HG03342 (cell line): Measurements from ENCODE around the gene AZU1.

ENCODE experiments used
- ATAC-seq: cut with Tn5 transposase; IDR thresholded peaks from one replicate; pipeline ENCODE4 v1.9.1; 2021; ENCODE audit warnings: mild to moderate bottlenecking, moderate library complexity; ENCODE audit not compliant: unreplicated experiment

AZU1 gene

DNA sequence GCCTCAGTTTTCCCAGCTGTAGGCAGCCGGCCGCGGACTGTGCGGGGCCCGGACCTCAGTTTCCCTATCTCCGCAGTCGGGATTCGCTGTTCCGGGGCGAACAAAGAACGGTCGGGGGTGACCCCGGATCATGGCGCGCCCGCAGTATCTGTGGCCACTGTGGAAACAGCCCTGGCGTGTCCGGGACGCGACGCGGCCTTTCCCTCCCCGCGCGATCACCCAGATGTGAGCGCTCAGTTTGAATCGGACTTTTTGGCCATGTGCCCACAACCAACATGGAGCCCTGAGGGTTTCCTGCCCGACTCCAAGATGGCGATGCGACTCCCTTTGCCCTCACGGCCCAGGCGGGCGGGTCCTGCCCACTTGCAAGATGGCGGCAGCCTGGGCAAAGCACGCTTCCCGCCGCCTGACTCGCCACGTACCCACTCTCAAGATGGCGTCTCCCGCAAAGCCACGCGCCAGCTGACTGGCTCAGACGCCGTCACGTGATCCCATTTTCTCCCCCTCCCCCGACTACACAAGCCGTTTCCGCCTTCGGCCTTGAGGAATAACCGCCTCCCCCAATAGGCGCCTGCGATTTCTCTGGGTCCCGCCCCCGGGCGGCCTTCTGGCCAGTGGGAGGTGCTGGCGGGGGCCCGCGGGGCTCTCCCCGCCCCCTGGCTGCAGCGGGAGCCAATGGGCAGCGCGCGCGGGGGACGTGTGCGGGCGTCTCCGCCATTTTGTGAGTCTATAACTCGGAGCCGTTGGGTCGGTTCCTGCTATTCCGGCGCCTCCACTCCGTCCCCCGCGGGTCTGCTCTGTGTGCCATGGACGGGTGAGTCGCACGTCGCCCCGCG is 30.7 kb upstream of the AZU1 start, which contains the start of gene PTBP1:
PTBP1 (plus strand) TSS at position 761 of the 836 bp plus-strand sequence; CDS start at position 807, 46 bp downstream.
- ATAC-seq = peak; percentile 77

DNA sequence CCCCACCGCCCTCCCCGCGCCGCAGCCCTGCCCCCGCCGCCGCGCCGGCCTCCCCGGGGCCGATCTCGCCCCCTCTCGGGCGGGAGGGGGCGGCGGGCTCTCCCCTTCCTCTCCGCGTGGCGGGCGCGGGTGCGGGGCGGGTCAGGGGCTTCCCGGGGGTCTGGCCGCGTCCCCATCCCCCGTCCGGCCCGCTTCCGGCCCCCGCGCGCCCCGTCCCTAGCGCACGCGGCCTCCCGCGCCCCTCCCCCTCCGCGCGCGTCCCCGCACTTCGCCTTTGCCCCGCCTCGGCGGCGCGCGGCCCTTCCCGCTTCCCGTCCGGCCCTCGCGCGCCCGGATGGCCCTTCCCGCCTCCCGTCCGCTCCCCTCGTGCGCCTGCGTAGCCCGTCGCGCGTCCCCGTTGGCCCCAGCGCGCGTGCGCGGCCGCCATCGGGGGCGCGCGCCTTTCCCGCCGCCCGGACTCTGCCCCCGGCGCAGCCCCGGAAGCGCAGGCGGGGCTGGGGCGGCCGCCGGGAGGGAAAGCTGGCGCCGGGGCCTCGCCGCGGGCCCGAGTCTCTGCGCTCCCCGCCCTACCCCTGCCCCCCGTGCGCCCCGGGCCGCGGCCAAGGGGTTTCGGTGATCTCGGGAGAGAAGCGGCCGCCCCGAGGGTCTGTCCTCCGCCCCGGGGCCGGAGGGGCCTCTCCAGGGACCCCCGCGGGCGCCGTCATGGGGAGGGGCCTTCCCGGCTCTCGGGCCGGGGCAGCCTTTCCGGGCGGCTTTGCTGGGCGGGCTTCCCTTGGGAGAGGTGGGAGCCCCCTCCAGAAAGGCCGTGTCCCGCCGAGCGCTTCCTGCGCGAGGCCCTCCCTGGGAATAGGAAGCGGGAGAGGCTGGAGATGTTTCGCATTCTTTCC is 29.9 kb upstream of the AZU1 start:
- peak; percentile 35 for ATAC-seq

DNA sequence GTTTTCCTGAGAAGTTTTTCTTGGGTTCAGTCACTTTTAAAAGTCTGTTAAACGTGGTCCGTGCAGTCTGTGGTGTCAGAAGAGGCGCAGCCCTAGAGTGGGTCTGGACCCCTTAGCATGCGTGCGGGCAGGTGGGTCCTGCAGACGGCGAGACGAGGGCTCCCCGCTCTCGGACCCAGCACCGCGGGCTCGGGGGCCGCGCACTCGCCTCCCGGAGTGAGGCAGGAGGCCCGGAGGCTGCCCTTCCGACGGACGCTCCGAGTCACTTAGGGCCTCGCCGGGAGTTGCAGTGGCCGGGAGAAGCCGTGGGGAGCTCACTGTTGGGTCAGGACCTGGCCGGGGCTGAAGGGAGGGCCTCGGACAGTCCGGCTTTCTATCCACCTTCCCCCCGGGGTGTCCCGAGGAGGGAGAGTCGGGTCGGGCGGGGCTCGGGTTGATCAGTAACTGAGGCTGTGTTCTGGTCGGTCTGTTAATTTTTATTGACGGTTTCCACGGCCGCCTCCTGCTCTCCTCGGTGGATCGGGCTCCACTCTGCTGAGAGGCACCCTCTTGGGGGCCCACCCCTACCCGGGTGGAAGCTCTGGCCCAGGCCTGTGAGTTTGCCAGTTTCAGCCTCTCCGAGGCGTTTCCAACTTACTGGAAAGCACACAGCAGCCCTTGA is 29.1 kb upstream of the AZU1 start:
- no peak for ATAC-seq

DNA sequence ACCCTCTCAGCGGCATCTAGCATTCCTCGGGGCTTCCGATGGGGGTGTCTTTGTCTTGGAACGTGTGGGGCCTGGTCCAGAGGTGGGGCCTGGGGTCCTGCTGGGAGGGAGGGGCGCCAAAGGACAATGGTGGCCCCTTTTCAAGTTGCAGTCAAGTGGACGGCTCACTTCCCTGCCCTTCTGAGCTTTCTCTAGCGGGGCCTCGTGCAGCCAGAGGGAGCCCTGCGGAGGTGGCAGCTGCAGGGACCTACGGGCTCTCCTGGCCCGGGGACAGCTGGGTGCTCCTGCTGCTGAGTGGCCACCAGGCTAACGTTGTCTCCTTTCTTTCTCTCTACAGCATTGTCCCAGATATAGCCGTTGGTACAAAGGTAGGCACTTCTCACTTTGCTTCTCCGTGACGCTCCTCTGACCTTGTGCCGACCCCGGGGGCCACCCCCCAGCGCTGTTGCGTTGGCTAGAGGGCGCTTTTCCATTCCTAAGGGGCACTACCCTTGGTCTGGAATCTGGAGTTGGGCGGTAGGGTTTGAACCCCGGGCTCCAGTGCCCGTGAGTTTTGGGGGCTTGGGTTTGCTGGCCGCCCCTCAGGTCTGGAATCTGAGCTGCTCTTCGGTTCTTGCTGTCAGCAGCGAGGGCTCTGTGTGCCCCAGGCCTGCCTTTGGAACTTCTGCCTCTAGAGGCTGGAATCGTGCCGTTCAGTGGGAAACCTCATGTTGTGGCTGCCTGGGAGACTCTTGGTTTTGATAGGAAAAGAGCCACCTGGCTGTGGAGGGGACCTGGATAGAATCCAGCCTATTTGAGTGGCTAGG is 28.4 kb upstream of the AZU1 start:
- no peak for ATAC-seq

DNA sequence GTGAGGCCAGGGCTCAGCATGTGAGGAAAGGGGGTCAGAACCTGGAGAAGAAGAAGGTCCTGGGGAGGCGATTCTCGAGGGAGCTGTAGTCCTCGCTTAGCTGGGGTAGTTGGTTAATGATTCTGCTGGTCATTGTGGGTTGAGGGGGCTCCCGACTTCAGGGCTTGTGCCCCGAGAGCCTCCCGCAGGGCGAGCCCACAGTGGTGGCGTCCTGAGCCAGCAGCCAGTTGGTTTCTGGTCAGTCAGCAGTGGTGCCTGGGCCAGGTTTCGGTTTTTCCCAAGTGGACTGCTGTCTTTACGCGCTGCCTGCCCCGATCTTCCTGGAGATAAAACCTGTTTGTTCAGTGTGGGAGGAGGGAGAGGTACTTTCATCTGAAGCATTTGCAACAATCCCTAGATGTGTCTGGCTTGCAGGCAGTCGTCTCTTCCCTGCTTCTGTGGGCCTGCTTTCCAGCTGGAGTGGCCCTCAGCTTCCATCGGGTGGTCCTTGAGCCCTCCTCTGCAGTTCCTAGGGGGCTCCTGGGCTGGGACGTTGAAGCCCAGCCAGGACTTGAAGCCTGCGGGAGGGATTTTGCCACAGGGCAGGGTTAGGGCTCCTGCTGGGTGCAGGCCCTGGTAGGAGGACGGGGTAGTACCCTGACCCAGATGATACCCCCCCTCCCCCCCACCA is 27.1 kb upstream of the AZU1 start:
- ATAC-seq = no peak

DNA sequence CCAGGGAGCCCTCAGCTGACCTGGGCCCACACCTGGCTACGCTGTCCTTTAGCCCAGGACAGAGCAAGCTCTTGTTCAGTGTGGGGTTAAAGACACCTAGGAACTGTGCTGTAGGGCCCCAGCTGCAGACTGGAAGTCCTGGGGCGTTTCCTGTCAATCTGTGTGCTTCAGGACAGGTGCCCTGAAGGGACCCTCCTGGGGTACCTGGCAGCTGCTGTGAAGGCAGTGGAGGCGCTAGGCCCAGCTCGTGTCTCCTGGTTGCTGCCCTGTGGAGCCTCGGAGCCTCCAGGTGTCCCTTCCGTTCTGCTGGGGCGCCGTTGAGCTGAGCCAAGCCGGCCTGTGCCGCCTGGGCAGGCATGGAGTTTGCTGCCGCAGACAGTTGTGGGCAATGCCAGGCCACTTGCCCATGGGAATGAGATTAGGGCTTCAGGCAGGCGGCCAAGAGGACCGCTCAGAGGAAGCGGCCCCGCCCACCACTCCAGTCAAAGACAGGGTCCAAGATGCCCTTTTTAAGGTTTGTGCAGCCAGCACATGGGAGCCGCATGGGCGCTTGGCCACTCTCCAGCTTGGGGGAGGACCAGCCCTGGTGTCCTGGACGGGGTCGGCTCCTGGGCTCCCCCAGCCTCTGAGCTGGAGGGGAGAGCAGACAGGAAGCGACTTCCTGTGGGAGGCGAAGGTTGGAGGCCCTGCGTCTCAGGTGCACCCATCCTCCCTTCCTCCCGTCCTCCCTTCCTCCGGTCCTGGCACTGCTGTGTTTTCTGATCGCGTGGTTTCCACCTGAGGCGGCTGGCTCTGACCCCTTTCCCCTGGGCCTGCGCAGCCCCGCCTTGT is 26.4 kb upstream of the AZU1 start:
- no peak for ATAC-seq

DNA sequence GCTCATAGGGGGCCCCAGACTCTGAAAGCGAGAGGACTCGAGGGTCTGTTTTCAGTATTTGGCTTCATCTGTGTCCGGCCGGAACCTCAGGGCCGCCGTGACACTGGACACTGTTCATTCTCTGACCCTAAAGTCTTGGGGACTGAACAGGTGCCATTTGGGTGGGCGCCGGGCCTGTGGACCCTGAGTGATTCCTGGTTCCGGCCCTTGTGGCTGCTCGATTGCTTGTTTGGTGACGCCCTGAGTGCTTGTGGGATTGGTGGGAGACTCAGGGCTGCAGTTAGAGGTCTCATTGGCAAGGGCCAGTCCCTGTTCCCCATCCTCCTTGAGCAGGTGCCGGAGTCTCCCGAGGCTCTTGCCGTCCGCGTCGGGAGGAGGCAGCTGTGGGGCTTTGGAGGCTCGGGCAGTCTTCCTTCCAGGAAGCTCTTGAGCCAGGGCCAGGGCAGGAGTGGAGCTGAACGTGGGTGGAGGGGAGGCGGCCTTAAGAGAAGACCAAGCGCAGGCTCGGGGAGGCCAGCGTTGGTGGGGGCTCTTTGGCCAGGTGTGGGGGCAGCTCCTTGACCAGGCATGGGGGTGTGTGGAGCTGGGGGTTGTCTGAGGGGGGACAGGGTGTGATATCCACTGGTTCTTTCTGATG is 25.7 kb upstream of the AZU1 start:
- ATAC-seq = no peak

DNA sequence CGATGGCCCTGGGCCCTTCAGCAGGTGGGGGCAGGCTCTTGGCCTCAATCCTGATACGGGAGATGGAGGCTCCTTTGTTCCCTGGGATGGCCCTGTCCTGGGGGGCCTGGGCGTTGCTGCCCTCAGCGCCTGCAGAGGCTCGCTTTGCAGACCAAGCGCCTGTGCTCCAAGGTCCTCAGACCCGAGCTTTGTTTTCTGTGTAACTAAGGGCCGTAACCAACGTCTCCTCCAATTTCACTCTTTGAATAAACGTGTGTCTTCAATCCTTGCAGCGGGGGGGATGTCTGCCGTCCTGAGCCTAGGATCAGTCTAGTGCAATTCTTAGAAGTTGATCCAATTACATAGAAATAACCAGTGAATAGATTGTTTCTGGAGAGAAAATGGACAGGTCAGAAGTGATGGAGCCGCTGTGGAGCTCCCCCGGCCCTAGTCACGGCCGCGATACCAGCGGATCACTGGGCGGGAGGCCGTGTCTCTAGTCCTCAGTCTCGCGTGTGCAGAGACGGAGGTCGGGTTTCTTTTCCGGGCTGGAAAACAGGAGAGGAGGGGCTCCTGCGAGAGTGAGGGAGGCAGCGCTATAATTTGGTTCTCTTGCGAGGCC is 25.0 kb upstream of the AZU1 start:
- ATAC-seq = no peak

DNA sequence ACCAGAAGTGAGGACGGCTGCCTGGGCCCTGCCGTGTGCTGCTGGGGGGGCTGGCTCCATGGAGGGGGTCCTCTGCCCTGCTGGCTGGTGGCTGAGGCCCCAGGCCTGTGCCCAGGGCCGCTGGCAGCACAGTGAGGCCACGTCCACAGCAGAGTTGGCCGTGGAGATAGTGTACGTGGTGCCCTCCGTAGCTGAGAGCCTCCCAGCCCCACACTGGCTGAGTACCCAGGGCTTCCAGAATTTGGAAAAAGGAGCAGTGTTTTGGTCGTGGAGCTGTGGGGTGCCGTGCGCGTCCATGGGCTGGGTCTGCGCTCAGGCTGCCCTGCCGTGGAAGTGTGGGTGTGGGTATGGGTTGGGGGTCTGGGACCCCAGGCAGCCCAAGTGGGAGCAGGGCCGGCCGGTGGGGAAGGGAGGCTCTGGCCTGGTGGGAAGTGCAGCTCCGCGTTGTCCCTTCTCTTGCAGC is 24.5 kb upstream of the AZU1 start:
- ATAC-seq = no peak

DNA sequence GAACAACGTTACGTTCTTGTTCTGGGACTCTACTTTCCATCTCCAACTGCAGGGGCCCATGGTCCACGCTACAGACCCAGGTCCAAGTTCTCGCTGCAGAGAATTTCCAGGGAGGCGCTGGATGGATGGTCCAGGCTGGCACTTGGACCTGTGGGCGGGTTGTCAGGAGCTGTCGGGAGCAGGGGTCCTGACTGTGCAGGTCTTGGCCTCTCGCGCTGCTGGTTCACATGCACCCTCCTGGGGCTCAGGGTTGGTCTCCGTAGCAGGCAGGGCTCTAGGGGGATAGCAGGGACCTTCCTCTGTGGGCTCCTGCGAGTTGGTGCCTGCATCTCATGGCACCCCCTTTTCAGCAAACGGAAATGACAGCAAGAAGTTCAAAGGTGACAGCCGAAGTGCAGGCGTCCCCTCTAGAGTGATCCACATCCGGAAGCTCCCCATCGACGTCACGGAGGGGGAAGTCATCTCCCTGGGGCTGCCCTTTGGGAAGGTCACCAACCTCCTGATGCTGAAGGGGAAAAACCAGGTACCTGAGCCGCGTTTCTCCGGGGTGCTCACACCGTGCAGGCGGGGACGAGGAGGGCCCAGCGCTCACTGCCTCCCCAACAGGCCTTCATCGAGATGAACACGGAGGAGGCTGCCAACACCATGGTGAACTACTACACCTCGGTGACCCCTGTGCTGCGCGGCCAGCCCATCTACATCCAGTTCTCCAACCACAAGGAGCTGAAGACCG is 23.8 kb upstream of the AZU1 start:
- no peak for ATAC-seq

DNA sequence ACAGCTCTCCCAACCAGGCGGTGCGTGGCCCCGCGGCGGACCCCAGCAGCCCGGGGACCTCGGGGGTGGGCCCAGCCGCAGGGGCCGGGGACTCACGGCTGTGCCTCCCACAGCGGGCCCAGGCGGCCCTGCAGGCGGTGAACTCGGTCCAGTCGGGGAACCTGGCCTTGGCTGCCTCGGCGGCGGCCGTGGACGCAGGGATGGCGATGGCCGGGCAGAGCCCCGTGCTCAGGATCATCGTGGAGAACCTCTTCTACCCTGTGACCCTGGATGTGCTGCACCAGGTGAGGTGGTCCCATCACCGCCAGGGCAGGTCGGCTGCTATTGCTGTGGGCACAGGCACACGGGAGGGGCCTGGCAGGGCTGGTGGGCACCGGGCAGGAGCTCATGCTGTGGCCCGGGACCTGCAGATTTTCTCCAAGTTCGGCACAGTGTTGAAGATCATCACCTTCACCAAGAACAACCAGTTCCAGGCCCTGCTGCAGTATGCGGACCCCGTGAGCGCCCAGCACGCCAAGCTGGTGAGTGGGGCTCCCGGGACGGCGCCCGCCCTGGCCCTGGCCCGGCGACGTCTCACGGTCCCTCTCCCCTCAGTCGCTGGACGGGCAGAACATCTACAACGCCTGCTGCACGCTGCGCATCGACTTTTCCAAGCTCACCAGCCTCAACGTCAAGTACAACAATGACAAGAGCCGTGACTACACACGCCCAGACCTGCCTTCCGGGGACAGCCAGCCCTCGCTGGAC is 23.0 kb upstream of the AZU1 start:
- ATAC-seq = no peak

DNA sequence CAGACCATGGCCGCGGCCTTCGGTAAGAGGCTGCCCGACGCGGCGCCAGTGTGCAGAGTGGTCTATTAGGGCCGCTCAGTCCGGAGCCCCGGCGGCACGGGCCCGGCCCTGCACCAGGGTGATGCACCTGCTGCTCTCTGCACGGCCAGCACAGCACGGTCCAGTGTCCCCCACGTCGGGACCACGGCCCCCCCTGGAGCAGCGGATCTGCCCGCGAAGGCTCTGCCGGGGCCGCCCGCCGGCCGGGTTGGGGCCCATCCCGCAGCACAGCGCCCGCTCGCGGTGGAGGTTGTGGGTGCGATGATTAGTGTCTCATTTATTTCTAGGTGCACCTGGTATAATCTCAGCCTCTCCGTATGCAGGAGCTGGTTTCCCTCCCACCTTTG is 22.5 kb upstream of the AZU1 start:
- no peak for ATAC-seq

DNA sequence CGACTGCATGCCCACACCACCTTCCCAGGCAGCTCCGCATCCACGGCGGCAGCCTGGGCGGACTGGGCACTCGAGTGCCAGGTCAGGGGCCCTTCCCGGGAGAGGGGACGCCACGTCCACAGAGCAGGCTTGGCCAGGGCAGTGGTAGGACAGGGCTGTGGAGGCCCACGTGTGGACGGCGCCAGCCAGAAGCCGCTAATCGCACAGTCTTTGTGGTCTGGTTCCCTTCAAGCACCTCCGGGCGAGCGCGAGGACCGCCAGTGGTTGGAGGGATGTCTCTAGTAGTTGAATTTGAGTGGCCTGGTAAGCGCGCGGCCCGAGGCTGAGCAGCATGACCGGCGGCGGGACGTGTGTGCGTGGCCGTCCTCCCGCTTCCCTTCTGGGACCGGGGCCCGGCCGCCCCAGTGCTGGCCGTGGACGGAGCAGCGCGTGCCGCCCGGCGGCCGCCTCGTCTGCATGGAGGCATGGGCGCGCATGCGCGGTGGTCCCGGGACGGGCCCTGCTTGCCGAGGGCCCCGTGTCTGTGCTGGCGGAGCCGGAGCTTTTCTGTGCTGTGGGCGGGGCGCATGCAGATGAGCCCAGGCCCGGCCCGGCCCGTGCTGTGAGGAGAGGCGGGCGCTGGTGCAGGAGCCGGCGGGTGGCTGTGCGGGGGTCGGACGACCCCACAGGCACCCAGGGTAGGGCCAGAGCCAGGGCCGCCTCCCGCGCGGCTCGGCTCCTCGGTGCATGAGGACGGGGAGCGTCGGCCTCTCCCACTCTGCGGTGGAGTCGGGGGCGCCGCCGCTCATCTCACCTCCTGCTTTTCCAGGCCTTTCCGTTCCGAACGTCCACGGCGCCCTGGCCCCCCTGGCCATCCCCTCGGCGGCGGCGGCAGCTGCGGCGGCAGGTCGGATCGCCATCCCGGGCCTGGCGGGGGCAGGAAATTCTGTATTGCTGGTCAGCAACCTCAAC is 21.8 kb upstream of the AZU1 start:
- no peak for ATAC-seq

DNA sequence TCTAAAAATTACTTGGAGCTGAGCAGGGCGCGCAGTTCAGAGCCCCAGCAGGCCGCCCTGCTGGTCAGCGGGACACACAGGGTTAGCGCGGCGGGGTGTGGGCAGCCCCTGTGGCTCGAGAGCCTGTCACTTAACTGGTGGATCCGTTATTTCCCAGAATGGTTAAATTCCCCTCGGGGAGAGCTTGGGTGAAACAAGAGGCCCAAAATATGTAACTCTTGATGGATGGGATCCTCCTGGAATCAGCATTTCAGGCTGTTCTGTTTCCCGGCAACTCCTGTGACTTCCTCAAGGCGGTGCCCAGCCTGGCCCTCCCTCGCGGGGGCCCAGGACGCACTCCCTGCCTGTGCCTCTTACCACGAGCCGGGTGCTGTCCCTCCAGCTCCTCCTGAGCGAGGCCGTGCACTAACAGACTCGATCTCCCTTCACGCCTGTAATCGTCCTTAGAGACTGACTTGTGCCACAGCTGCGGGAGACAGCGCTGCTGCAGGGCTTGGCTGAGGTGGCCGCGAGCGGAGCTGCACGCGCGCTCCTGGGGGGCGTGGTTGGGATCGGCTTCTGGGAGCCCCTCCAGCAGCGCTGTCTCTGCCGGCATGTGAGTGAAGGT is 20.7 kb upstream of the AZU1 start:
- ATAC-seq = no peak
